Embryonic facial prominence (tissue), 1 donor: ENCODE measurements around the gene LYRM2.

Experiments
- DNase-seq: peaks from one replicate; pipeline ENCODE4 v3.0.0-alpha.2; 2016; ENCODE audit errors: extremely low spot score

Gene LYRM2

GRCh38 chr6:89596056-89596455 is 42.5 kb downstream of the LYRM2 start:
- no peak for DNase-seq

- DNase-seq = no peak
These were observed 46.8 kb downstream of the LYRM2 start for GRCh38 chr6:89591745-89592144.

DNA sequence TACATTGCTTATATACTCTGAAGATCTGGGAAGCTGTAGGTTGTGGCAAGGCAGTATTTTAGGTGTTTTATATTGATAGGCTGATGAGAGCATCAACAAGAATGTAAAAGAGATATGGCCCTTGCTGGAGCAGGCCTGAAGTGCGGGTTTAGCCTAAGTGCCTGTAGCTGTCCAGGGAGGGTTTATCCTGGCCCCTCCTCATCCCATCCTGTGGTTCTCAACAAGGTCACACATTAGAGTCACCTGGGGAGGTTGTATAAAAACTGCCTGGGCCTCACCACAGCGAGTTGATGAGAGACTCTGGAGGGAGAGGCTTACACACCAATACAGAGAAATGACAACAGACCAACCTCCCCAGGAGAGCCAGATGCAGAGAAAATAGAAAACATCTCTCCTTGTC is 48.4 kb downstream of the LYRM2 start:
- DNase-seq = no peak

- no peak for DNase-seq
These were observed 49.1 kb downstream of the LYRM2 start for GRCh38 chr6:89589297-89590025.

- DNase-seq = no peak
These were observed 53.4 kb downstream of the LYRM2 start for GRCh38 chr6:89585154-89585553.

- DNase-seq = no peak
These were observed 54.0 kb downstream of the LYRM2 start for GRCh38 chr6:89584539-89584938.

GRCh38 chr6:89583559-89583958 is 55.0 kb downstream of the LYRM2 start:
- DNase-seq = no peak

DNA sequence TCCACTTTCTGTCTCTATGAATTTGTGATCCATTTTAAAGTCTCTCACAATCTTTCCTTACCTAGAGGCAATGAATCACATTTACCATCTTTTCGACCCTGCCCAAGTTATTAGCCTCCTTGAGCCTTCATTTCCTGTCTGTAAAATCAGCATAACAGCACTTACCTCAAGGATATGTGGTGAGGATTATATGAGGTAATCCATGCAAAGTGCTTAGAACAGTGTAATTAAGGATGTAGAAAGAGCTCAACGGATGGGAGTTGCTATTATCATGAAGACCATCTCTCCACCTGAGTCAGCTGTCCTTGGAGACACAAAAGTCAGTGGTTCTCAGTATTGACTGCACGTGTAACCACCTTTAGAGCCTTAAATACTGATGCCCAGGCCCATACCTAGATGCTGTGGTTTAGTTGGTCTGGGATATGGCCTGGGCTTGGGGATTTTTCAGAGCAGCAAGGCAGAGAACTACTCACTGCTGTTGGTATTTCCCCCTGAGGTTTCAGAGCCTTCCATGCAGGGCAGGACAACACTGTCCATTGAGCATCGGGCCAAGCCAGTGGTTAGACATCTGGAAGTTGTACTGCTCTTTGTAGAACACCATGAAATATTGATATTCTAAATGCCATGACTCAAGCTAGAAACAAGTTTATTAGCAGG is 55.8 kb downstream of the LYRM2 start:
- DNase-seq = no peak

GRCh38 chr6:89581689-89582088 is 56.9 kb downstream of the LYRM2 start:
- DNase-seq = no peak

DNA sequence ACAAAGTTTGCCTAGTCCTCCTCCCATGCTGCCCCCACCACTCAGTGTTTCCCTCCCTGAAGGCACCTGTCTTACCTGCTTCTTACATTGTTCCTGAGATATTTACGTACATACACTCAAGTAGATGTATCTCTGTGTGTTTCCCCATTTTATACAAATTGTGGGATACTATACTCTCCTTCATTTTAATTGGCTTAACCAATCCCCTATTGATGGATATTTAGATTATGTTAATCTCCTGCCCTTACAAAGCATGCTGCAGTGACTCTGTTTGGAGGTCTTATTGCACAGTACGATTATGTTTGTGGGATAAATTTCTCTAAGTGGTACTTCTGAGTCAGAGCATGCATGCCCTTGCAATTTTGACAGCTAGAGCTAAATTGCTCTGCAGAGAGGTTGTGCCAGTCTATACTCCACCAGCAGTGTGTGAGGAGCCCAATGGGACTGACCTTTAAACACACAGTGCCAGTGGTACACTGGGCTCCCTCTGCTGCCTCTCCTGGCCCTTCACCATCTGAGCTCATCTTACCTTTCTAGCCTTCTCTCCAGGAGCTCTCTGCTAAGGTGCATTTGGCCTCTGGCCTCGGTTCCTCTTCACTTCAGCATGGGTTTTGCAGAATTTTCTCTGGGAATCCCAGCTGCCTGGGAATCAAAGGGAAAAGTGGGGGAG is 57.4 kb downstream of the LYRM2 start:
- DNase-seq = no peak

GRCh38 chr6:89575562-89575960 is 63.0 kb downstream of the LYRM2 start:
- no peak for DNase-seq

DNA sequence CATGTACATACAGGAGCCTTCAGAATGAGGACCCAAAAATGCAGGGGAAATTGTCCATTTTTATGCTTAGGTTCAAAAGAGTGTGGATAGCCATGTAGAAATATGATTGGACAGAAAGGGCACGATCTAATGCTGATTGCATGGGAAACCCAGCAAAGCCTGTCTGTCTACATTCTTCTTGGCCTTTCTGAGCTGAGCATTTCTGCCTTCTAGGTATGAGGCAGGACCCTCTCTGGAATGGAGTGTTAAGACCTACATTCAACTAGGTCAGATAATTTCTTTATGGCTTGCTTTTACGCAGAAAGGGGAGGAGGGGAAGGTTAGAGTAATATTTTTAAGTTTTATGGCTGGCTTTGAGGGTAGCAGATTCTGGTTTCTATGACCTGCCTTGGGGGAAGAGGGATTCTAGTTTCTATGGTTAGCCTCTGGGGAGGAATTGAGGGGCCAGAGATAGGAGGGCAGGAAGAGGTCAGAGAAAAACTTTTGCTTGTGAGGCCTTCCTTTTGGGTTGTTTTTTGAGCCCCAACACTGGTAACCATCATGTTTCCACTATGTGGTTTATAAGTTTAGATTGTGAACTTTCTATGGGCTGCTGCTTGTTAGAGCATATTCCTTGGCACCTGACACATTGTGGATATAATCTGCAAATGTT is 63.5 kb downstream of the LYRM2 start:
- DNase-seq = no peak

DNA sequence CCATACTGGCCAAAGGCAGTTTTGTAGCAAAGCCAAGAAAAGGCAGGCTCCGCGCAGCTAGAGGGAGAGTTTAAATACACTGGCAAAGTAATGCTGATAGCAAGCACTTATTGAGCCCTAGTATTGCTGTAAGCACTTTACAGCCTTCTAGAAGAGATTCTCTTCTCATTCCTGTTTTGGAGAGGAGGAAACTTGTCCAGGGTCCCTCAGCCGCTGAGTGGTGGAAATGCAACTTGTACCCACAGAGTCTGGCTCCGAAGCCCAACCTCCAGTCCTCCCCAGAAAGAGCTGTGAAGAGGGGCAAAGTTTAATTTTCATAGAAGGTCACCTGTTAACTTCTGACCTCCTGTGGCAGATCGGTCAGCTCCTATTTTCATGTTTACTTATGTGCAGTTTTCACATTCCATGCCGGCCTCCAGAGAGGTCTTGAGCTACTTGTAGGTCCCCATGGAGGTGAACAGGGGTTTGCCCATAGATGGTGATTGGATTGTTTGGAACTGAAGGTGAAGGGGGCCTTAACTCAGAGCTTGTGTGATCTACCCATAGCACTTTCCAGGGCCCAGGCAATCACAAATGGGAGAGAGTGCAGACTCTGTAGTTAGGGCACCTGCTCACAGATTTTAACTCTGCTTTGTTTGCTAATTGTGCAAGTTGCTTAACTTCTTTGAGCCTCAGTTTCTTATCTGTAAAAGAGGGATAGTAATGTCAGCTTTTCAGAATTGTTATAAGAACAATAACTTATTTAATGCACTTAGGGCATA is 70.7 kb downstream of the LYRM2 start:
- no peak for DNase-seq

DNA sequence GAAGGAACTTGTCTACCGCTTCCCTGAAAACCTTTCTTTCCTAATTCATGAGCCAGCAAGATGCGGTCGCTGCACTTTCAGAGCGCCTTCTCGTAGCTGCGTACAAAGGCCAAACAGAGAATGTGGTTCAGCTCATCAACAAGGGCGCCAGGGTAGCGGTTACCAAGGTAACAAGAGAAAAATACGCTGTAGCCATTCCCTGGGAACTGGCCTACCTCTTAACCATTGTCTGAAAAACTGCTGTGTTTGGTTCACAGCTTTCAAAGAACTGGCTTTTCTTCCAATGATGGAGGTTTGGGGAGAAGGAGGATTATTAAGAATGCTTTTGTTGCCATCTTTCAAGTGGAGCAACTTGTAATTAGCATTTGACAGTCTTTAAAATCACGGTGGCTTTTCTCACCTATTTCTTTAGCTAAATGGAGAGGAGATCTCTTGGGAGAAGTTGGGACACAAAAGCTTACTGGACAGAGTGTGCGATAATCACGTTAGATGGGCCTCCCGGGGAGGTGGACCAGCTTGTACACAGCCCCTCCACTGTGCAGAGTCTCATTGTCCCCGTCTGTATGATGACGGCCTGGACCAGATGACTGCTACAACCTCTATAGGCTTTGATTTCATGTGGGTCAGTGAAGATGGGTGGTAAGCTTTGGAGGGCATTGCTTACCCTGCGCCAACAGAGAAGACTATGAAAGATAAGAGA is 71.5 kb downstream of the LYRM2 start:
- DNase-seq = no peak

GRCh38 chr6:89566008-89566800 is 72.3 kb downstream of the LYRM2 start:
- DNase-seq = no peak

DNA sequence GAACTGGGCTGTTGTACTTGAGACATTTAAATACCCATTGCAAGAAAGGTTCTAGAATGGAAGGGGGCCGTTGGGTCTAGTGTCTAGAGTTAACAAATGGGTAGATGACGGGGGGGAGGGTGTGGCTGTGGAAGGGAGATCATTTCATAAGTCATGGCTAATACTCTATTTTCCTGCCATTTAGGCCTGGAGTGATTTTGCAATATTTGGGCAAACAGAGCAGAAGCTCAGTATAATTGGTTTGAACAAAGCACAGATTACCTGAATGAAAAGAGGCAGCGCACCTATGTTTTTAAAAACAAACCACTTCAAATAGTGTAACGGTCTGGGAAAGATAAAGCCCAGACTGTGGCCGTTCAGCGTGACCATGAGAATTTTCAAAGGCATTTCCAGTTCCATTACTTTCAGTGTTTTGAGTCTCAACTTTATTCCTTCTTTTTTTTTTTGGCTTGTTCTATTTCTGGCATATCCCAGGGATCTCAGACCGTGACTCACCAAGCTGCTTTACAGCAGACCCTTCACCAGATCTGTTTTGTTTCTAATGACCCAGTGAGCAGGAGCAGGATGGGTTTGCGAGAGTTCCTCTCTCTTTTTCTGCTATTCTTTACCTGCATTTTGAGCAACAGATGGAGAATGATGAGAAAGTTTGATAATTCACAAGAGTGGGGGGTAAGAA is 73.7 kb downstream of the LYRM2 start:
- no peak for DNase-seq

DNA sequence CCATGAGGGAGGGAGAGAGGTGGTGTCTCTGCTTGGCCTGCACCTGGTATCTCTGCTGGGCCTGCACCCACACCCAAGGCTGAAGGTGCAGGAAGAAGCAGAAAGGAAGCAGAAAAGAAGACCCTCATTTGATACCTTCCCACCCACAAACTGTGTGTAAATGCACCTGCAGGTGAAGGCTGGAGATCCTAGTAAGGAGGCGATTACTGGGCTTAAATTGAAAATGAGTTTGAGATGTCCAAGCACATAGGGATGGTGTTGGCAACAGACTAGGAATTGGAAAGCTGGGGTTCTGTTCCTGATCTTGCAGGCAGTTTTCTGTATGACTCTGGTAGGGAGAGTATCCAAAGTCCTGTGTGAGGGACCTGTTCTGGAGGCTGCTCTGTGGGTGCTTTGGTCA is 74.7 kb downstream of the LYRM2 start:
- DNase-seq = no peak

- DNase-seq = no peak
These were observed 76.2 kb downstream of the LYRM2 start for GRCh38 chr6:89562093-89562973.

GRCh38 chr6:89559487-89559886 is 79.1 kb downstream of the LYRM2 start:
- no peak for DNase-seq
